Uterus (tissue), 2 donors: ENCODE measurements around the gene AP1B1.
"Not testable (repeated sequence)": the region's sequence is repeated elsewhere in the genome, so short reads cannot be mapped to it uniquely, and the experiment has no call there.

Experiments
- CTCF ChIP-seq, 4 experiments: fragments of 200-600 bp in 2 of 4; fragments of 450-650 bp in 2 of 4; sonication (generic) in 2 of 4; IDR thresholded peaks; one replicate each; pipeline ENCODE4 v1.5.1; 2016 to 2019; ENCODE audit warnings: antibody characterized with exemption in 4 of 4, mild to moderate bottlenecking in 2 of 4, moderate library complexity in 1 of 4
- POLR2A ChIP-seq, 2 donors: fragments of 450-650 bp; IDR thresholded peaks; one replicate each; pipeline ENCODE4 v1.6.1; 2016; ENCODE audit warnings: antibody characterized with exemption in 2 of 2, mild to moderate bottlenecking in 1 of 2, moderate library complexity in 1 of 2

- not testable (repeated sequence) for TF ChIP-seq CTCF, POLR2A (IDR thresholded peaks at IDR 0.05)
Measured at GRCh38 chr22:29414951-29415591, 26.7 kb upstream of the AP1B1 start.
